Lower leg skin (tissue), 3 donors: ENCODE measurements around the gene UPK3BL2.
"Not testable (repeated sequence)": the region's sequence is repeated elsewhere in the genome, so short reads cannot be mapped to it uniquely, and the experiment has no call there.

Experiments used
- CTCF ChIP-seq, 3 donors: fragments of 450-650 bp; IDR thresholded peaks; one replicate each; pipeline ENCODE4 v1.5.1; 2016; ENCODE audit warnings: antibody characterized with exemption in 3 of 3, mild to moderate bottlenecking in 3 of 3, moderate library complexity in 2 of 3
- POLR2A ChIP-seq, 2 donors: fragments of 450-650 bp; IDR thresholded peaks; one replicate each; pipeline ENCODE4 v1.6.1; 2016 to 2017; ENCODE audit warnings: antibody characterized with exemption in 2 of 2, mild to moderate bottlenecking in 1 of 2, moderate library complexity in 1 of 2

DNA sequence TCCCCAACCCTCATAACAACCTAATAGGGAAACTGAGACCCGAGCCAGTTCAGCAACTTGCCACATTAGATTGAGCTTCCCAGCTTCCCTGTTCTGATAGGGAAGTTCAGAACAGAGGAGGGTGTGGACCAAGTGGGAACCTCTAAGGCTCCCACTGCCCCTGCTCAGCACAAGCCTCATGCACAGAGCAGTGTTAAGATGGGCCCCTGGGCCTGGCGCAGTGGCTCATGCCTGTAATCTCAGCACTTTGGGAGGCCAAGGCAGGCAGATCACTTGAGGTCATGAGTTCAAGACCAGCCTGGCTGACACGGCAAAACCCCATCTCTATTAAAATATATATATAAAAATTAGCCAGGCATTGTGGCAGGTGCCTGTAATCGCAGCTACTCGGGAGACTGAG is 46.2 kb downstream of the UPK3BL2 start:
- not testable (repeated sequence) for TF ChIP-seq POLR2A, CTCF (IDR thresholded peaks at IDR 0.05)
